Measurements from ENCODE around the gene MEP1A. TPM values are rescaled to one million over a fixed set of nuclear protein-coding genes. Genes with fewer than 3 reads are reported as not detected.
"Not testable (repeated sequence)": the region's sequence is repeated elsewhere in the genome, so short reads cannot be mapped to it uniquely, and the experiment has no call there.

MEP1A gene
- total RNA-seq (not detected), total RNA-seq (0 to 0.27 (median 0) reads per million in 172 experiments)
- polyA plus RNA-seq (2013, experiment 1 of 2): not detected
- not detected for polyA plus RNA-seq (2013, experiment 2 of 2)

- Mint-ChIP-seq H3K27ac (no peak within 1 kb of the TSS), H3K36me3 (ENCODE audit: low read depth) (no peaks in the 10 kb centered on the region), H3K9me3 (no peaks in the 10 kb centered on the region), H3K4me3 (no peak within 1 kb of the TSS), H3K4me1 (ENCODE audit: low read depth) (no peaks in the 10 kb centered on the region), H3K27me3 (peaks cover 20% of the 10 kb centered on the region)
- Histone ChIP-seq H3K9me3 (ENCODE audit: control insufficient read depth in 1 of 2, insufficient read depth in 1 of 2, low read length in 2 of 2) (no peaks in the 10 kb centered on the region), H3K4me3 (ENCODE audit: low read length) (no peak within 1 kb of the TSS), H3K36me3 (ENCODE audit: insufficient read depth, low read length) (no peaks in the 10 kb centered on the region), H3K27ac (ENCODE audit: low read depth in 1 of 2, low read length in 2 of 2) (no peak within 1 kb of the TSS), H3K4me1 (ENCODE audit: insufficient read depth, low read length) (no peaks in the 10 kb centered on the region), H3K27me3 (ENCODE audit: control insufficient read depth in 1 of 2, insufficient read depth in 2 of 2, low read length in 2 of 2) (peaks cover 0 to 4% of the 10 kb centered on the region in 2 experiments)
- ChIA-PET CTCF (no interaction called here), POLR2A (no interaction called here)
- intact Hi-C loops (cut with DNase I, micrococcal nuclease): no loop called here
- DNase-seq (no peak), ATAC-seq (ENCODE audit: poor library complexity) (no peak)
- TF ChIP-seq, protein P1, sequence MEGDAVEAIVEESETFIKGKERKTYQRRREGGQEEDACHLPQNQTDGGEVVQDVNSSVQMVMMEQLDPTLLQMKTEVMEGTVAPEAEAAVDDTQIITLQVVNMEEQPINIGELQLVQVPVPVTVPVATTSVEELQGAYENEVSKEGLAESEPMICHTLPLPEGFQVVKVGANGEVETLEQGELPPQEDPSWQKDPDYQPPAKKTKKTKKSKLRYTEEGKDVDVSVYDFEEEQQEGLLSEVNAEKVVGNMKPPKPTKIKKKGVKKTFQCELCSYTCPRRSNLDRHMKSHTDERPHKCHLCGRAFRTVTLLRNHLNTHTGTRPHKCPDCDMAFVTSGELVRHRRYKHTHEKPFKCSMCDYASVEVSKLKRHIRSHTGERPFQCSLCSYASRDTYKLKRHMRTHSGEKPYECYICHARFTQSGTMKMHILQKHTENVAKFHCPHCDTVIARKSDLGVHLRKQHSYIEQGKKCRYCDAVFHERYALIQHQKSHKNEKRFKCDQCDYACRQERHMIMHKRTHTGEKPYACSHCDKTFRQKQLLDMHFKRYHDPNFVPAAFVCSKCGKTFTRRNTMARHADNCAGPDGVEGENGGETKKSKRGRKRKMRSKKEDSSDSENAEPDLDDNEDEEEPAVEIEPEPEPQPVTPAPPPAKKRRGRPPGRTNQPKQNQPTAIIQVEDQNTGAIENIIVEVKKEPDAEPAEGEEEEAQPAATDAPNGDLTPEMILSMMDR (IDR thresholded peaks at IDR 0.05): no peak
These were observed at the start of gene MEP1A for GRCh38 chr6:46793138-46793537. Gene MEP1A, plus strand, starts transcription at chr6:46793389. Its CDS starts 10 bp downstream, at chr6:46793399.

GRCh38 chr6:46743425-46744158, 49.6 kb upstream of the MEP1A start:
- H3K4me1 Mint-ChIP-seq (ENCODE audit: low read depth): no peaks in the 10 kb centered on the region
- no peak overlapping the region for H3K4me3 Mint-ChIP-seq
- no peaks in the 10 kb centered on the region for H3K36me3 Mint-ChIP-seq (ENCODE audit: low read depth)
- CTCF ChIA-PET: no interaction called here
- DNase-seq (no peak), ATAC-seq (ENCODE audit: poor library complexity) (no peak)
- peaks cover 18% of the 10 kb centered on the region for H3K27me3 Mint-ChIP-seq
- Histone ChIP-seq H3K4me3 (ENCODE audit: low read length) (no peak overlapping the region), H3K27ac (ENCODE audit: low read depth in 1 of 2, low read length in 2 of 2) (no peak overlapping the region), H3K27me3 (ENCODE audit: control insufficient read depth in 1 of 2, insufficient read depth in 2 of 2, low read length in 2 of 2) (no peaks in the 10 kb centered on the region), H3K9me3 (ENCODE audit: control insufficient read depth in 1 of 2, insufficient read depth in 1 of 2, low read length in 2 of 2) (no peaks in the 10 kb centered on the region), H3K4me1 (ENCODE audit: insufficient read depth, low read length) (no peaks in the 10 kb centered on the region), H3K36me3 (ENCODE audit: insufficient read depth, low read length) (no peaks in the 10 kb centered on the region)
- intact Hi-C loops (cut with DNase I, micrococcal nuclease): no loop called here
- H3K27ac Mint-ChIP-seq: no peak overlapping the region
- TF ChIP-seq, protein P1 (IDR thresholded peaks at IDR 0.05): no peak
- POLR2A ChIA-PET: no interaction called here
- no peaks in the 10 kb centered on the region for H3K9me3 Mint-ChIP-seq

- H3K36me3 ChIP-seq (ENCODE audit: insufficient read depth, low read length); H3K4me3 ChIP-seq (ENCODE audit: low read length); H3K4me1 Mint-ChIP-seq (ENCODE audit: low read depth); POLR2A ChIA-PET; H3K9me3 Mint-ChIP-seq; H3K27me3 ChIP-seq (ENCODE audit: control insufficient read depth in 1 of 2, insufficient read depth in 2 of 2, low read length in 2 of 2); H3K27ac ChIP-seq (ENCODE audit: low read depth in 1 of 2, low read length in 2 of 2); H3K27ac Mint-ChIP-seq; H3K36me3 Mint-ChIP-seq (ENCODE audit: low read depth); CTCF ChIA-PET; intact Hi-C loops (cut with DNase I, micrococcal nuclease); H3K4me1 ChIP-seq (ENCODE audit: insufficient read depth, low read length); ATAC-seq (ENCODE audit: poor library complexity); H3K4me3 Mint-ChIP-seq; H3K9me3 ChIP-seq (ENCODE audit: control insufficient read depth in 1 of 2, insufficient read depth in 1 of 2, low read length in 2 of 2): not testable (repeated sequence)
- peaks cover 23% of the 10 kb centered on the region for H3K27me3 Mint-ChIP-seq
- DNase-seq: peak in 1 of 14 experiments; percentile 11
These were observed 48.9 kb upstream of the MEP1A start for GRCh38 chr6:46744159-46744725.
